Stimulated activated CD4-positive, alpha-beta T cell treated with anti-CD3 and anti-CD28 coated beads, TNF-alpha, amount 100 ng/mL, for 48 hours (primary cell): ENCODE data around the gene GTSE1.

Experiments
- DNase-seq, 3 donors: peaks; one replicate each; pipeline ENCODE4 v3.0.0-alpha.2; 2020; ENCODE audit warnings: low read depth in 3 of 3

GTSE1 gene

GRCh38 chr22:46352691-46353386 lies 56.2 kb downstream of the GTSE1 start:
- no peak for DNase-seq

DNA sequence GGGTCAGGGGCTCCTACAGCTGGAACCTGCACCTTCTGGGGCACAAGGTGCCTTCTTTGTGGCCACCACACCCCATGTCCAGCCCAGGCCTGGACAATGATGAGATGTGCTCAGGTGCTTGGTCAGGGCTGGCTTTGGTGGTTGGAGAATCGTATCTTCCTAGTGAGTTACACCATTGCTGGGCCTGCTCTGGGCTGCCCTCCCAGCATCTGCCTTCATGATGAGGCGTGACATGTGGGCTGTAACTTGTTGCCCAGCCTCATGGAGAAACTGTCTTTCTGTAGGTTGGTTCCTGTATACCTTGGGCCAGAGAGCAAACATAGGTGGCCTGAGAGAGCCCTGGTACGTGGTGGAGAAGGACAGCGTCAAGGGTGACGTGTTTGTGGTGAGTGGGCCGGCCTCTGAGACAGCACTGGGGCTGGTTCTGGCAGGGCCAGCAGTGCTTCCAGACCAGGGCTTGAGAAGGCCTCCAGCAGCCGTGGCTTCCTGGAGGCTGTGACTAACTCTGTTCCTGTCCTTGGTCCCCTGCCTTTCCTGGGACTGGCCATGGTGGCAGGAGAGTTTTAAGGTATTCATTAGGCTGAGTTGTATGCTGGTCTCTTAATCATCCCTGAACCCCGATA lies 56.9 kb downstream of the GTSE1 start:
- DNase-seq, result no peak

DNA sequence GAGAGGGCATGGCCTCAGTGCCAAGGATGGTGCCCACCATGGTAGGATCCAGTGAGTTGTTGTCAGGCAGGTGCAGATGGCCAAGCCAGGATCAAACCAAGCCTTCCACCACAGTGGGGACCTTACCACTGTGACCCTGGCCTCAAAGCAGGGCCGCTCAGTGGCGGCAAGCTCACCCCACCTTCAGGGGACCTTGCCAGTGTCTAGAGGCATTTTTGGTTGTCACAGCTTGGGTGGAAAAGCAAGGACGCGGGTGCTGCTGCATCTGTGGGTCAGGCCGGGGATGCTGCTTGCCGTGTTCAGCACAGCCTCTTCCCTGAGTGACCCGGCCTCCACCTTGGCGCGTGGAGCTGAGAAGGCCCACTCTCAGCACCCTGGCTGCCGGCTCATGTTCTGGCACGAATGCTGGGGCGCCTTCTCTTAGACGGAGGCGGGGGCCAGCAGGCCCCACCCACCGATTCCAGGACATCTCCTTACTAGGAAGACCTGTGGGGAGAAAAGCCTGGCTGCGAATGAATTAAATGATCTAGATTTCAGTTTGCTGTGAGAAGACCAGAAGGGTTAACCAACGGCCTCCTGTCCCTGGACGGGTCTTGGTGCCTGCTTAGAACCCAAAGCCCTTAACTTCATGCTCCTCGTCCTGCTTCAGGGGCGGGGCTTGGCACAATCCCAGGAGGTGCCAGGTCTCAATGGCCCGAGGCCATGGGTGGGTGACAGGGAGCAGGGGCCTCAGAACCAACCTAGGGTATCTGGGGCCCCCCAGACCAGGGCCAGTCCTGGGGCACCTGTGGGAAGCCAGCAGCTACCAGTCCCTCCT lies 57.7 kb downstream of the GTSE1 start:
- no peak for DNase-seq

DNA sequence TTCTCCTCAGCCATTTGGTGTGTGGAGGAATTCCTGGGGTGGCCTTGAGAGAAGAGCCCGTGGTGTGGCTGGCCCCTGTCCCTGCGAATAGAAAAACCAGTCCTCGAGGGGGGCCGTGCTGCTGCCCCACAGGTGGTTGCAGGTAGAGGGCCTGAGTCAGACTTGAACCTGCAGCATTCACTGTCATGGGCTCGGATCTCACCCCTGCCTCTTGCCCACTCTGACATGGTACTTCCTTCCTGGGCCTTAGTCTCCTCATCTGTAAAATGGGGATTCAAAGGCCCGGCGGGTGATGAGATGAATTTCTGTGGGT lies 58.3 kb downstream of the GTSE1 start:
- DNase-seq, result no peak

DNA sequence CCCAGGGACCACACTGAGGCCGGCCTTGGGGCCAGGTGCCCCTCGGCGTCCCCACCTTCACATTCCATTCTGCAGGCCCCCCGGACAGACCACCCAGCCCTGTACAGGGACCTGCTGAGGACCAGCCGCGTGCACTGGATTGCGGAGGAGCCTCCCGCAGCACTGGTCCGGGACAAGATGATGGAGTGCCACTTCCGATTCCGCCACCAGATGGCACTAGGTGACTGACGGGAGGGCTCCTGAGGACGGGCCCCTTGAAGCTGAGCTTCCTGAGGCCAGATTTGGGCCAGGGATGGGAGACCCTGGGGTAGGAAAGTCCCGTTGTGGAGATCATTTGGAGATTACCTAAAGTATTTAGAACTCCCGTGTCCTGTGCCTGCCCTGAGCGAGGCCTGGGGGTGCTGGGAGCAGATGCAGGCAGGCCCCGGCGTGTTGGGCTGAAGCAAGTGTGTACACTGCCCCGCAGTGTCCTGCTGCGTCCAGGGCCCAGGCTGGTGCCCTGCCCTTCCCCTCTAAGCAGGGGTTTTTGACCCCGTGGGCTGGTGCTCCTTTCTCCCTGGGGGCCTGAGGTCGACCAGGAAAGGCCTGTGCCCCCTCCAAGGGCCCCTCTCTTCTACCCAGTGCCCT lies 58.8 kb downstream of the GTSE1 start:
- DNase-seq, result peak; percentile 30 to 60 (median 38)

GRCh38 chr22:46355996-46356471 lies 59.4 kb downstream of the GTSE1 start:
- DNase-seq, result no peak

GRCh38 chr22:46356496-46357480 lies 60.1 kb downstream of the GTSE1 start:
- no peak for DNase-seq

GRCh38 chr22:46357711-46358520 lies 61.2 kb downstream of the GTSE1 start:
- DNase-seq, result no peak

DNA sequence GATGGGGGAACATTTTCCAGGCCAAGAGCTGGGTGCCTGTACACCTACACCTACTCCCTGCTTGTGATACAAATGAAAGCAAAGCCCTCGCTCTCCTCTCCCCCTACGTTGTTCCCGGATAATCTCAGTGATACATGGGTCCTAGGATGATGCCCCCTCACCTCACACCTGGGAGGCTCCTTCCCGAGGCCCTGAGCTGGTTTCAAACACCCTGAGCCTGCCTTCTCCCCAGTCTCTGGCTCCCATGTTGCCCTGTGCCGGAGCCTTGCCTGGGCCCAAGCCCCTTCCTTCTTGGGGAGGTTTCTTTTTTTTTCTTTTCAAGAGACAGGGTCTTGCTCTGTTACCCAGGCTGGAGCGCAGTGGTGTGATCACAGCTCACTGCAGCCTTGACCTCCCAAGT lies 62.1 kb downstream of the GTSE1 start:
- no peak for DNase-seq

GRCh38 chr22:46359362-46359761 lies 62.7 kb downstream of the GTSE1 start:
- no peak for DNase-seq

DNA sequence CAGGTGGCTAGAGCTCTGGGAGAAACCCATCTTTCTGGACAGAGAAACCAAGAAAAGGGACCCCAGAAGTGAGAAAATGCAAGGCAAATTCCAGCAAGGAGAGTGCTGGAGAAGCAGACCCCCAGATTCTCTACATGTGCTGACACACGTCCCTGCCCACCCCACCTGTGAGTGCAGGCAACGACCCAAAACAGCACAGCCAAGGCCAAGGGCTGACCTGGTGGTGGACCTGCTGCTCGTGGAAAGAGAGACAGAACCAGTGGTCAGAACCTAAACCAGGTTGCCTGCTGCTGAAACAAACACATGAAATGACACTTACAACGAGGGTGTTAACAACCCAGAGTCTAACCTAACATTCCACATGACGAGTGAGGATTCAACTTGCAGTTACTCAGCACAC lies 63.4 kb downstream of the GTSE1 start:
- no peak for DNase-seq

- DNase-seq, result no peak
Measured at GRCh38 chr22:46360891-46361290, 64.2 kb downstream of the GTSE1 start.

- DNase-seq, result no peak
Measured at GRCh38 chr22:46361826-46362202, 65.1 kb downstream of the GTSE1 start.

DNA sequence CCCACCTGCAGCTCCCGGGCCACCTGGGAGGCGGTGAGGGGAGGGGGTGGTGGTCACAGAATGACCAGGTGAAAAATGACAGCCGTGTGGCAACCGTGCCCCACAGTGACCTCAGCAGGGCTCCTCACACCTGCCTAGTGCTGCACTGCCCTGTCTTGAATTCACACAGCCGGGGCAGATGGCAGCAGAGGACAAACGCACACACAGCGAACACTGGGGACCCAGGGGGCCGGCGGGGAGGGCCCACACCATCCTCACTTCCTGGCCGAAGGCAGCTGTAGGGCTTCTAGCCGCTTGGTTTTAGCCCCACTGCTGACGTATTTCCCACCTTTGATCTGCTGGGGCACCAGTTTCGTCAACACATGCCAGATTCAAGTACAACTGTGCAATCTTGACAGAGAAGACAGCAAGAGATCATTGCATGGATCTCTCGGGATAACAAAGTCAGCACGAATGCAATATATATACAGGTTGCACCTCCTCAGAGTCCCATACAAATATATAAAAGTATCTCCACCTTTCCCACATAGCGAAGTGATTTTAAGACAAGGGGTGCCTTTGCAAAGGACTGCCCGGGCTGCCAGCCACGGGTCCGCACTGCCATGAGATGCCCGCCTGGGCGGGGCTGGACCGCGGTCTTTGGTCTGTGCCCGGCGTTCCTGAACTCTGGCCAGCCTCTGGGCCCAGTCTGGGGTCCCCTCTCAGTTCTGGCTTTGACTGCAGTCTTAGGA lies 65.7 kb downstream of the GTSE1 start:
- DNase-seq, result no peak

DNA sequence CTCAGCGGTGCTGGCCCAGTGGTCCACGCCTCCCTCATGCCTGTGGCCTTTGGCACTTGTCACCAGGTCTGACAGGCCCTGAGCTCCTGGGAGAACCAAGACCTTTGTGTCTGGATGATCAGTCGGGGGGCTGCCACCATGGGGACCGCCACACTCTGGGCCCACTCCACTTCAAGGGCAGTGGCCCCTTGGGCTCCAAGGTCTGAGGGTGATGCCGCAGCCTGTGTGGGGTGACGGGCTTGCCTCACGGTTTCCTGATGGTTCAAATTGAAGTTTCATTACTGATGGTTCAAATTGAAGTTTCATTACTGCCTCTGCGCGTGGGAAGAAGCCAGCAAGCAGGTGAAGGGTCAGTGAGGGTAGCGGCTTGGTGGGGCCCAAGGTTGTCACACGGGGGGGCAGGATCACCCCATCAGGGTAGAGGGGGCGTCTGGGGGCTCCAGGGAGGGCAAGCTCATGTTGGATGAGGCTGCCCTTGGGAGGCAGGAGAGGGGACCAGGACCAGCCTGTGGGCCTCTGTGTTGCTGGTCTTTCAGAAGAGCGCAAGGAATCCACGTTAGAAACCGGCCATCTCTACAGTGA lies 66.4 kb downstream of the GTSE1 start:
- DNase-seq, result no peak

DNA sequence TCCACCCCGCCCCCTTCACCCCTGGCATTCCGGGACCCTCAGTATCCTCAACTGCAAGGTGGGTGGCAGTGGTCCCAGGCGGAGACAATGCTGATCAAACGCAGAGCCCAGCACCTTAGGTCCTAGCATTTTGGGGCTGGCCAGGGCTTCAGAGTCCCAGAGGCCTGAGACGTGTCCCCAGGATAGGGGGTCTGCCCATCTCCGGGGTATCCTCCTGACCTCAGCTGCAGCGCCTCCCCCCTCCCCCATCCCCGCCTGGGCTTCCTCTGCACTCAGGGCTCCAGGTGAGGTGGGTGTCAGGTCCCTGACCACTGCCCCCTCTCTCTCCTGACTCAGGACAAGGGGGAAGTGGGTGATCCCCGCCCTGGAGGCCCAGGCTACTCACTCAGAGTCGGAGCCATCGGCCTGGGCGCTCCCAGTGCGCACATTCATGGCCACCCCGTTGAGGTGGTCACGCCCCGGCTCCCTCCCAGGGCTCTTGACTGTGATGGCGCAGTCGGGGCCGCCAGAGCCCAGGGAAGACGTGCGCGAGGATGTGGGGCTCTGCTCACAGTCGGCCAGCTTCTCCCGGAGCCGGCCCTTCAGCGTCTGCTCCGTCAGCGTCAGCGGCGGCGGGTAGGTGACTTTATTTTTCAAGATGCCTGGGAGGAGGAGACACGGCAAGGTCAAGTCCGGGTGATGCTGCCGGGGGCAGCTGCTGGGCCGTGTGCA lies 67.1 kb downstream of the GTSE1 start:
- DNase-seq, result no peak

- DNase-seq, result no peak
Measured at GRCh38 chr22:46364341-46365165, 67.9 kb downstream of the GTSE1 start.

DNA sequence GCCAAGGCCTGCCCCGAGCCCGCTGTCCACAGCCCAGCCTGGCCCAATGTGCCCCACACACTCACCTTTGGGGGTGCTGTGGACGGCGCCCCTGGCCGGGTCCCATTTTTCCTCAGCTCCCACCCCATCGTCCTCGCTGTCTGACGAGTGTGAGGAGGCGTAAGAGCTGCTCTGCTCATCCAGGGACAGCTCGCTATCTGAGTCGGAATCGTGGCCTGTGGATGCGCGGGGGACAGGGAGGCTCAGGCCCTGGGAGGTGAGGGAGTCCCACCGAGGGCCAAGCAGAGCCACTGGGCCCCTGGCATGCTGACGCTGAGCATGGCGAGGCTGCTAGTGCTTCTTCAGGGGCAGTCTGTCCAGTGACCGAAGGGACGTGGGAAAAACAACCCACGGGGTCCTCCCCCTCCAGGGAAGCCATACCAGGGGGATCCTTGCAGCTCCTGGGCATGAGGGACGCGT lies 68.5 kb downstream of the GTSE1 start:
- no peak for DNase-seq
